Prostate gland (tissue), 2 donors: ENCODE measurements around the gene CUX1.

Experiments
- POLR2A ChIP-seq: fragments of 450-650 bp; IDR thresholded peaks from one replicate; pipeline ENCODE4 v1.6.1; 2016; ENCODE audit warnings: antibody characterized with exemption, mild to moderate bottlenecking
- POLR2AphosphoS5 ChIP-seq: sonication (generic); formaldehyde crosslinking; IDR thresholded peaks from one replicate; pipeline ENCODE4 v1.6.1; 2017; ENCODE audit warnings: antibody characterized with exemption
- TF ChIP-seq, protein P1 (sequence below), 4 experiments: fragments of 200-600 bp in 2 of 4; fragments of 450-650 bp in 2 of 4; sonication (generic) in 2 of 4; IDR thresholded peaks; 1 replicate in 3 of 4; 2 replicates in 1 of 4; pipeline ENCODE4 v1.5.1; 2016 to 2019; ENCODE audit warnings: antibody characterized with exemption in 4 of 4, mild to moderate bottlenecking in 2 of 4, moderate library complexity in 2 of 4

DNA sequence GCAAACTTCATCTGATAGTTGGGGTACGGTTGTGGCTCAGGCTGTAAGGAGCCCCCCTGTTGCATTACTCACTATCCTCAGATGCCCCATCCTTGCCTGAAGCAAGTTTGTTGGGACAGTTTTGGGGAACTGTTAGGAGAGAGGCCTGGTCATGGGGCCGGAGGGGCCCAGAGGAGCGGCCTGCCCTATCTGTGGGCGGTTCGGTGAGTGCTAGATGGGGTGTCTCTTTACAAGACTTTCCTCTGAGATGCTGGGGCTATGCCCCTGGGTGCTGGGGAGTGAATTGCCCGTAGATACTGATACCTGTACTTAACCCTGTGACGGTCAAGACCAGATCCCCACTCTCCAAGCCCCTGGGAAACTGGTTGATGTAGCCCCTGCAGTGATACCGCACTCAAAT is 12.4 kb downstream of the CUX1 start:
- TF ChIP-seq, protein P1, sequence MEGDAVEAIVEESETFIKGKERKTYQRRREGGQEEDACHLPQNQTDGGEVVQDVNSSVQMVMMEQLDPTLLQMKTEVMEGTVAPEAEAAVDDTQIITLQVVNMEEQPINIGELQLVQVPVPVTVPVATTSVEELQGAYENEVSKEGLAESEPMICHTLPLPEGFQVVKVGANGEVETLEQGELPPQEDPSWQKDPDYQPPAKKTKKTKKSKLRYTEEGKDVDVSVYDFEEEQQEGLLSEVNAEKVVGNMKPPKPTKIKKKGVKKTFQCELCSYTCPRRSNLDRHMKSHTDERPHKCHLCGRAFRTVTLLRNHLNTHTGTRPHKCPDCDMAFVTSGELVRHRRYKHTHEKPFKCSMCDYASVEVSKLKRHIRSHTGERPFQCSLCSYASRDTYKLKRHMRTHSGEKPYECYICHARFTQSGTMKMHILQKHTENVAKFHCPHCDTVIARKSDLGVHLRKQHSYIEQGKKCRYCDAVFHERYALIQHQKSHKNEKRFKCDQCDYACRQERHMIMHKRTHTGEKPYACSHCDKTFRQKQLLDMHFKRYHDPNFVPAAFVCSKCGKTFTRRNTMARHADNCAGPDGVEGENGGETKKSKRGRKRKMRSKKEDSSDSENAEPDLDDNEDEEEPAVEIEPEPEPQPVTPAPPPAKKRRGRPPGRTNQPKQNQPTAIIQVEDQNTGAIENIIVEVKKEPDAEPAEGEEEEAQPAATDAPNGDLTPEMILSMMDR (IDR thresholded peaks at IDR 0.05): no peak
- TF ChIP-seq POLR2A (no peak), POLR2AphosphoS5 (no peak)
